HG03135 (cell line): ENCODE results near the gene AKAP5.

Experiments
- ATAC-seq: cut with Tn5 transposase; IDR thresholded peaks from one replicate; pipeline ENCODE4 v1.9.1; 2021; ENCODE audit warnings: mild to moderate bottlenecking, moderate library complexity; ENCODE audit not compliant: unreplicated experiment

Gene AKAP5

DNA sequence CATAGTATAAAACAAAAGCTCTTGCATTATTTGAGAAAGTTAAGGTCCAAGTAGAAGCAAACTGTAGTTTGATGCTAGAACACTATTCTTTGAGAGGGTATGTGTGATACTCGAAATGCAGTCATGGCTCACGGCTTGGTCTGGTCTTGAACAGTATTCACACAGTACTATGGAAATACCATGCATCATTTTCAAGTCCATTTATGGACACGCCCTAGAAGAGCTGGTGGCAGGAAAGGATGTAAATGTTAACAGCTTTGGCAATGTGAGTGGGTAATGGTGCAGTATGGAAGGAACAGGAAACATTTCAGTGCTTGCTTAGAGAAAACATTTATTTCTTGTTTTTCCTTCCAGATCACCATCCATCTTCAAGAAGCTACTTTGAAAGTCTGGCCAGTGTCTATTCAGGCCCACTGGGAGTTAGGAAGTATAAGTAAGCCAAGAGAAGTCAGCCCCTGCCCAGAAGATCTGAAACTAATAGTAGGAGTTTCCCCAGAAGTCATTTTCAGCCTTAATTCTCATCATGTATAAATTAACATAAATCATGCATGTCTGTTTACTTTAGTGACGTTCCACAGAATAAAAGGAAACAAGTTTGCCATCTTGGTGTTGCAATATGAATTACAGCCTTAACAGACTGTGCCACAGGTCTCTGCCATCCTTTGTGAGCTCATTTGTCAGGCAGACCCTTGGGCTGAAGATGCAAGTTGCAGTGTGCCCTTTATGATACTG is 5.7 kb upstream of the AKAP5 start:
- no peak for ATAC-seq

DNA sequence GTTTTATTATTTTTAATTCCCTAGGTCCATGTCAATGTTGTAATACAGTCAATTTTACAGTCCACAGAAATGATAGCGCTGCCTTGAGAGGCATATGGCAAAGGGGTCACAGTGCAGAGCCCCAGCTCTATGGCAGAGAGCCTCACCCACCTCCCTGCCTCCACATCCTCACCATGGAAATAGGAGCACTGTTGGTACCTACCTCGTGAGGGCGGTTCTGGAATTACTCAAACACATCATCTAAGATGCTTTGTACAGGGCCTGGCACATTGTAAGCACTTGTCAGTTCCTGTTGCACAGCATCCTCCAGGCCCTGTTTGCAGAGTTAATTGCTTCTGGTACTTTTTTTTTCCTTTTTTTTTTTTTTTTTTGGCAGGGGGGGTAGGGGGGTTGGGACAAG is 4.1 kb upstream of the AKAP5 start:
- ATAC-seq, result no peak

DNA sequence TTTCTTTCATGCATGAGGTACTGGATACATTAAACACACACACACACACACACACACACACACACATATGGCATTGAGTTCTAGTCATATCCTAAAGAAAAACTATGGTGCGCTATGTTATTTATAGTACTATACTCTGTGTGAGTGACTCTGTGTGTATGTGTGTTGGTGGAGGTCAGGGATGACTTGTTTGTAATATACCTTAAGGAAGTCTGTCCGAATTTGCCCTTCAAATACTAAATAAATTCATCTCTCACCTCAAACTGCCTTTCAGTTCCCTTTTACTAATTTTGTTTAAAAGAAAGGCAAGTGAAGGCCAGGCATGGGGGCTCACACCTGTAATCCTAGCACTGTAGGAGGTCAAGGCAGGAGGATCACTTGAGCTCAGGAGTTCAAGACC is 2.1 kb upstream of the AKAP5 start:
- no peak for ATAC-seq

DNA sequence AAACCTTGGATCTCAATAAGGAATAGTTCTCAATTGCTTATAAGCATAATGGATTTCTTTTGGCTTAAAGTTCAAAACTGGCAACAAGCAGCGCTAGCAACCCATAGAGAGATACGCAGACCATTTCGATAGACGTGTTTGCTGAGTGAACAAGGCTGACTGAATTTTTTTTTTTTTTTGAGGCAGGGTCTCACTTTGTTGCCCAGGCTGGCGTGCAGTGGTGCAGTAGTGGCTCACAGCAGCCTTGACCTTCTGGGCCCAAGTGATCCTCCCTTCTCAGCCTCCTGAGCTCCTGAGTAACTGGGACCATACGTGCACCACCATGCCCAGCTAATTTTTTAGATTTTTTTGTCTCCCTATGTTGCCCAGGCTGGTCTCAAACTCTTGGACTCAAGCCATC is 1.4 kb upstream of the AKAP5 start:
- ATAC-seq, result no peak

DNA sequence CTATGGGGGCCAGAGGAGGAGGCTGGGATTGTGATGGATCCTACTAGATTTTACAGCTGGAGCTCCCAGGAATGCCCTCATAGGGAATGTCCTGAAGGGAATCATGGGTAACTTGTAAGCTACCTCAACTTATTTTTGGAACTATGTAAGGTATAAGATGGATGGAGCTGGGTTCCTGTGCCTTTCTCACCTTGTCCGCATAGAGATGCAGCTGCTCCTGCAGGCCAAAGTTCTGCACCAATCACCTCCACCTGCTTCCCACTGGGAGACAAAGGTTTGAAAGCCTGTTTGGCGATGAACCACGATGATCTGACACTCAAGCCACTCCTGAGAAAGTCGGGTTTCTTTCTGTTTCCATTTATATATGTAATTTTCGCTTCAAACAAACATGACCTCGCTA is 648 bp upstream of the AKAP5 start:
- ATAC-seq, result no peak

DNA sequence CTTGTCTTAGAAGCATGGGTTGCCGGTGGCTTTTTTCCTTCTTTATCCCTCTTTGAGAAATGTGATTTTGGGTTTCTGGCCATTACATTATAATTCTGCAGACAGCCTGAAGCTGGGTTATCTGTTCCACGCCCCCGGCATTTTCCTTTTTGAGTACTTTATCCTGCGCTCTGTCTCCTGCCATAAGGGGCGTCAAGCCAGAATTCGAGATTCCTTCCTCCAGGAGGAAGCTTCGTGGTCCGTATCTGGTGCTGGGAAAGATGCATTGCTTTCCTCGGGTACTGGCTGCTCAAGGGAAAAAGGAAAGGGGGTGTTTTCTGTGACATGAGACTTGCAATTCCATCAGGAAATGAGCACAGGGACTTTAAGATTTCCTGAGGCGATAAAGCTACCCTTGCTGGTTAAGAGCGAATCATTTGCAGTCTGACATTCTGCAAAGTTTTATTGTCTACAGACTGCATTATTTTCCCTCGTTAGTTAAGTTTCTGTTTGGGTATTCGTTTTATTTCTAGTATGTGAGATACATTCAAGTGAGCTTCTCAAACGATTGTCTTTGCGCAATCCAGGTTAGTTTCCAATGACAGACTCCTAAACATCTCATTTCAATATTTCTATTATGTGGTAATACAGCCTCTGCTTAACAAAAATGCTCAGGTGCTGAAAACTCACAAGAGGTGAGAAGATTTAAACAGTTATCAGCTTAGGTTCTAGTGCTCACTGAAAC is 694 bp downstream of the AKAP5 start:
- ATAC-seq, result no peak

DNA sequence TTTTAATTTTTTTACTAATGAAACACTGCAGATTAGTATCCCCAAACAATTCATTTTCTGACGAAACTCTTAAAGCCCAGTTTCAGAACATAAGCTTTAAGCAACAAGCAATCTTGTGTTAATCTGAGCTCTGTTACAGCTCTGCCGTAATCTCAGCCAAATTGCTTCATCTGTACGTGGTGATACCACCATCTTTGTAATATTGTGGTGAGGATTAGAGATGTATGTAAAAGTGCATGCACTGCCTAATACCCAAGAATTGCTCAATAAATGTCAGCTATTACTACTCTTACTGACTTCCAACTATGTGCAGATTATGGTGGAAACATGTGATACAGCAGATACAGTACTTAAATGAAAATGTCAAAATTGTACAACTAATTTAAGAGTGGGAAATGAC is 1.8 kb downstream of the AKAP5 start:
- ATAC-seq, result no peak

DNA sequence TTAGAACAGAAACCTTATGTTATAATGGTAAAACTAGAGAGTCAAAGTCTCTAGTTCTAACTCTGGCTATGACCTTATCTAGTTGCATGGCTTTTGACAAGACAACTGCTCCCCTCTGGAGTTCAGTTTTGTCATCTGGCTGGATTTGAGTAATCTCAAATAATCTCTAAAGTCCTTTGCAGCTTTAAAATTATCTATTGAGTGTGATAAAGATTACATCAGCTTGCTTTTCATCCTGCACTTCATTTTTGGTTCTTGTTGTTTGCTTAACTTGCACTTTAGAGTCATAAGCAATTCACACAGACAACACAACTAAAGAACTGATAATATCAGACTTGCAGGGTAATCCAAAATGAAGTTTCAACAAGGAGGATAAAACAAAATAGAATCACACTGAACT is 2.3 kb downstream of the AKAP5 start:
- no peak for ATAC-seq

DNA sequence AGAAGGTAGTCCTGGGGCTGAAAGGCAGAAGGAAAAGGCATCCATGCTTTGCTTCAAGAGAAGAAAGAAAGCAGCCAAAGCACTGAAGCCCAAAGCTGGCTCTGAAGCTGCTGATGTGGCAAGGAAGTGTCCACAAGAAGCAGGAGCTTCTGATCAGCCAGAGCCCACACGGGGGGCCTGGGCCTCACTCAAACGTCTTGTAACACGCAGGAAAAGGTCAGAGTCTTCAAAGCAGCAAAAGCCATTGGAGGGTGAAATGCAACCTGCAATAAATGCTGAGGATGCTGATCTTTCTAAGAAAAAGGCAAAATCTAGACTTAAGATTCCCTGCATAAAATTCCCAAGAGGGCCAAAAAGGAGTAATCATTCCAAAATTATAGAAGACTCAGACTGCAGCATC is 3.2 kb downstream of the AKAP5 start:
- ATAC-seq, result no peak

DNA sequence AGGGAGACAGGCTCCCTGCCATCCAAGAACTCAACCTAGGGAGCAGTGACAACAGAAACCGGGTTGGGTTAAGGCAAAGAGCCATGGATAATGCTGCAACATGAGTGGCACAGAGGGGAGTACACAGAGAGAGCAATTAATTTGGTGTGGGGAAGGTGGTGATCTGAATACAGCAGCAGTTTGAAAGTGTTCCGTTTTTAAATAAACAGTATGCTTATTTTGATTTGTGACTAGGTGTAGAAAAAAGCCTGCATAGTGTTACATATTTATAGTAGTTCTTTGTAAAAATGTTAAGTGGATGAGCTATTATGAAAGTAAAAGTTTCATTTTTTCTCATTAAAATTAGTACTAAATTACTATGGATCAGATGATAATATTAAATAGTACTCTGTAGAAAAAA is 8.7 kb downstream of the AKAP5 start:
- ATAC-seq, result no peak

DNA sequence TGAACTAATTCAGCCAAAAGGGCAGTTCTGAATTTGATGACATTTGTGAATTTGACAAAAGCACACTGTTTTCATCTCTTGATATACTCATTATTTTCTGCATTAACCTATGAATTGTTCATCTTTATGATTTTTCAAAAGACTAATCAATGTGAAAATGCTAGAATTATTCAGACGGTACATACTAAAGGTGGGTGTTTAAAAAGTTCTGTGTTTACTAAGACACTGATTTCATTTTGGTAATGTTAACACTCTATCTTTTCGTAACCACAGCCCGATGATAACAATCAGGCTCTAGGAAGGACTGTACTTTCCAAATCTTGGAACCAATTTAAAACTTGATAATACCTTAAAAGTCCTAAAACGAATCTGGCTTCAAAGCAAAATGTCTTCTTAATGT is 9.4 kb downstream of the AKAP5 start:
- no peak for ATAC-seq

DNA sequence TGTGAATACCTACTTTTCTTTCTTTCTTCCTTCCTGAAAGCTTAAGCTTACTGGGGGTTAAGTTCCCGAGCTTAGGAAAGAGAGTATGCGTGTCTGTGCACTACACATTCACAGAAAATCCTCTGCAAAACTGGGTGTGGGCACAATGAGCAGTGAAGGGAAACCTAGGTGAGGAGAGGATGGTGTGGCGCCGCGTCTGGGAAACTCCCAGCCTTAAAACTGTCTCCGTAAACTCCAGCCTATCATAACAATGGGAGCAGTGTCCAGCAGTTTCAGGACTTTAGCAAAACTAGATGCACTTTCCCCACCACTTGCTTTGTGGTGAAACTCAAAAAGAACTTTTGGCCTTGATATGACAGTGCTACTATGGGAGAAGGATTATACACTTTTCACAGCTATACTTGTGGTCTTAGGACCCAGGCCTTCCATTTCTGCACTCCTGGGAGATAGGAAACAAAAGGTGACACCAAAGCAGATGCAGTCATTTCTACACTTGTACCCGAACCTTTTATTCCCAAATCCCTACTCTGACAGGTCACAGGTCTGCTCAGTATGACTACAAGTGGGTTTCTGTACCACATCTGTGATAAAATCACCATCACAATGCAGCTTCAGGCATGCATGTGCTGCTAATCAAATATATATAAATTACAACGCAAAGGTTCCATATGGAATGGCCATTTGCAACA is 10.4 kb downstream of the AKAP5 start:
- ATAC-seq, result no peak

DNA sequence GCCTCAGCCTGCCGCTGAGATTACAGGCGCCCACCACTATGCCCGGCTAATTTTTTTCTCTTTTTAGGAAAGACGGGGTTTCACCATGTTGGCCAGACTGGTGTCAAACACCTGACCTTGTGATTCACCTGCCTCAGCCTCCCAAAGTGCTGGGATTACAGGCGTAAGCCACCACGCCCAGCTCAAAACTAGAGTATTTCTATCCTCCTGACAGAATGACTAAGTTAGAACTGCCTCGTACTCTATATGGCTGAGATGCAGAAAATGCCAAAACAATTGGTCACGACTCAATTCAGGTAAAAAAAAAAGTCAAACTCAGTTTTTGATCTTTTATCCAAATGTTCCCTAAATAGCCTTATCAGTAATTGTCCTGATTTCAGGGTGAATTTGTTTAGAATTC is 11.1 kb downstream of the AKAP5 start:
- no peak for ATAC-seq

DNA sequence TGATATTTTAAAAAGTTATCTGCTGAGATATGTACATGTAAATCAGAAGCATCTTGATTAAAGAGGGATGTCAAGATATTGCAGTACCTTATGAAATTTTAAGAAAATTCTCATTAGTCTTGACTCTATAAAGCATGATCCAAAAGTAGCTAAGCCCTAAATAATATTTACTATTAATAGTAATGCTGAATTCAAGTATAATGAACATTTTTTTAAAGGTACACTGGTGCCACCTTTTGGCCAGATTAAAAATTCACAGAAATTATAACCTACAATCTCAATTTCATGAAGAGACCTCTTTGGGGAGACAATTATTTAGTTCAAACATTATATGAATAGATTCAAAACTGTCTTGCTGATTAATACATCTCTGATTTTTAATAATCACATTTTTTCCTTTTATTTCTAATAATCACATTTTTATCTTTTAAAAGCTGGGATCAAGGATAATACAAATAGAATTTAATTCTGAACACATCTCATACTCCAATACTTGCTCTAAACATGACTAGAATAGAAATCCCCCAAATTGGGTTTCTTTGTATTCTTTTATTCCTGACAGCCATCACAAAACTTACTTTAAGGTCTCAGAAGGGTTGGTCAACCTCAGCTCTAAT is 13.4 kb downstream of the AKAP5 start:
- no peak for ATAC-seq

DNA sequence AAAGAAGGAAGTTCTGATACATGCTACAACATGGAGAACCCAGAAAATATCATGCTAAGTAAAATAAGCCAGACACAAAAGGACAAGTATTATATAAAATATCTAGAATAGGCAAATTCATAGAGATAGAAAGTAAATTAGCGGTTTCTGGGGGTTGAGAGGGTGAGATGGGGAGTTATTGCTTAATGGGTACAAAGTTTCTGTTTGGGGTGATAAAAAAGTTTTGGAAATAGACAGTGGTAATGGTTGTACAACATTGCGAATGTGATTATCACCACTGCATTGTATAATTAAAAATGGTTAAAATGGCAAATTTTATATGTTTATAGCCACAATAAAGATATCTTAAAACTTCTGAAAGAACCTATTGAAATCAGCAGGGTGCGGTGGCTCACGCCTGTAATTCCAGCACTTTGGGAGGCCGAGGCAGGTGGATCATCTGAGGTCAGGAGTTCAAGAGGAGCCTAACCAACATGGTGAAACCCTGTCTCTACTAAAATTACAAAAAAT is 23.3 kb downstream of the AKAP5 start:
- no peak for ATAC-seq

DNA sequence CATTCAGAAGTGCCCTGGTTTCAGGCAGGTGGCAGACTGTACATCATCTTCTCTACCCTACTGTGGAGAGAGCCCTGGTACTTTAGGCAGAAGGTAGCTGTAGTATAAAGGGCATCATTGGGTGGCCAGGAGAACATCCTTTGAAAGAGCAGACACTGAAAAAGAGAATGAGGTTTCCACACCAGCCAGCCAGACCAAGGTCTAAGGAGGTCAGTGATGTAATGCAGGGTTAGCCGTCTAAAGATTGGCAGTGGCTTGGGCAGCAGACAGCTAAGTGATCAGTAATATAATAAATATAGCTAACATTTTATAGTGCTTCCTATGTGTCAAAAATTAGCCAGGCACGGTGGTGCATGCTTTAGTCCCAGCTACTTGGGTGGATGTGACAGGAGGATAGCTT is 26.3 kb downstream of the AKAP5 start:
- ATAC-seq, result no peak

DNA sequence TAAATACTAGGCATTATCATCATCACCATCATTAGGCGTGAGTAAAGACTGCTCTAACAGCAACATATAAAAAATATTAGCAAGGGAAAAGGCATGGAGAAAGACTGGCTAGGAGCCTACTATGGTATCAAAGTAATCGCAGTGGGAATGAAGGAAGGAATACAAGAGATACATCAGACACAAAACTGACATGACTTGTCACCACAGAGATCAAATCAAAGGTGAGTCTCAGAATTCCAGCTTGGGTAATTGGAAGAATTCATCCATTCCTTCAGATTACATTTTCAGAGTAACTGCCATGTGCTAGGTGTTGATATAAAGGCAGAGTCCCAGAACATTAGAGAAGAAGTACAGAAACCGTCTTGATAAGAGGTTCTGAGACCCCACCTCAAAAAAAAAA is 28.2 kb downstream of the AKAP5 start:
- ATAC-seq, result no peak

DNA sequence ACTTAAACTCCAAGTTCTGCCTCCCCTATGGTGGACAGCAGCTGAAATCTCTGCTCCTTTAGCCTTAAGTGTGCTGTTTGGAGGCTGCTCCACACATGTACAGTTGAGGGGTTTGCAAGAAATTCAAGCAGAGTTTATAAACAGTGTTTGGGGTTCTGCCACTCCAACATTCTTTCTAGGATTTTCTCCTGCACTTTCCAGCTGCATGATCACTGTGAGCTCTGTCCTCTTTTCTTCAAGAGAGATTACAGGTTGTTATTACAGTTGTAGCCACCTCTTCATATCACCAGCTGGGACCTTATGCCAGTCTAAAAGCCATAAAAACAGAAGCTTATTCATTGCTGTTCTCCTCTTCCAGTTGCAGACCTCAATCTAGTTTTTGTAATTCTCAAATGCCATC is 30.0 kb downstream of the AKAP5 start:
- no peak for ATAC-seq

DNA sequence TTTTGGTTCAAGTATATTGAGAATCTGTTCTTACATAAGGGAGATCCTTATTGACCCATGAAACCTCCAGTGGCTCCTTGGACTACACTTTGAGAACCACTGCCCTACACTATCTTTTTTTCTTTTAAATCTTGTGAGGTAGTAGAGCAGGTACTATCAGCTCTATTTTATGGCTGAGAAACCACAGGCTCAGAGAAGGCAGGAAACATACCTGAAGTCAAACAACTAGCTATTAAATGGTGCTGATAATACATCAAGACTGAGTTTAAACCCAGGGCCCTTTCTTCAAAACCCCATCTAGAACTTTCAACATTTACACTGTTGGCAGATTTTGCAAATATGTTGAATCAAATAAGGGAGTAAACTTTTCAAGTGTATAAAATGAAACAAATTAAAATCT is 31.5 kb downstream of the AKAP5 start:
- no peak for ATAC-seq

DNA sequence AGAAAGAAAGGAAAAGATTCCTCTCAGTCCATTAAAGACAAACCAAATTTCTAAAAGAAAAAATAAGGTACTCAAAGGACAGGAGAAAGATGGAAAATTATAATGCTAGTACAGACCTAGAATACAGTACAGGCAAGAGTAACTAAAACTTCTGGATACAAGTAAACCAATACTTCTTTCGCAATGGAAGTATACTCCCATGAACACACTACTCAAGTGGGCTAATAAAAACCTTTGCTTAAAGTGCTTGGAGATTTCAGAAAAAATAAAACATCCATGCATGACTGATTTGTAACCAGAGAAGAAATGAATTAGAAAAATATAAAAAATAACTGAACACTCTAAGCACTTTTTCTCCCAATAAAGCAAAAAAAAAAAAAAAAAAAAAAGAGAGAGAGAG is 34.8 kb downstream of the AKAP5 start:
- no peak for ATAC-seq

DNA sequence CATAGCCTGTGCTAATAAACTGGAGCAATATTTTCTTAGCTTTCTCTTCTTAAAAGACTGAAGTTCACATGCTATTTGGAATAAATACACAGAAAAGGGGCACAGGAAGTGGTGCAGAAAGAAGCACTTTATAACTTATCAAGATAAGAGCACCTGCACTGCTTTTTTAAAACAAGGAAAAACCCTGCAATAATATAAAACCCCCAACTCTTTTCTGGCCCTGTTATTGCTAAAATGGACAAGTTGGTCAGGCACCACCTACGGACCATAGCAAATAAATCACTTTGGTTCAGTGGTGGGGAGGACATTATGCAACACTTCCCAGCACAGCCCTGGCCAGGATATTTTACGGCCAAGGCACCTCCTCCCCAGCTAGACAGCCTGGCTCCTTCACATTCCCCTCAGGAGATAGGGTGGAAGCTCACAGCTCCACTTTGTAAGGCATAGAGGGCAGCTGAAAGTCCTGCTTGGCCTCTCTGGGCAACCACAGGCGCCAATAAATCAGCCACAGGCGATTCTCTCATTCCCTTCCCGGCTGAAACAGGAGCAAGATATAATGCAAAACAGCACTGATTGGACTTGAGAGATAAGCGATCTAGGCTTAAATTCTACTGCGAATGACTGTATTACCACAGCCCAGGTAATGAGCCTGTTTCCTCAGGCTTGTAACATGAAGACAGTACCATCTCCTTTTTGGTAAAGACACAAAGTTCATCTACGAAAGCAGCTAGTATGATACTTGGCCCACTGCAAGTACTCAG is 36.3 kb downstream of the AKAP5 start:
- ATAC-seq, result no peak
